ENCODE measurements around the gene NFATC2IP. TPM values are rescaled to one million over a fixed set of nuclear protein-coding genes. Genes with fewer than 3 reads are reported as not detected.
"Not testable (repeated sequence)": the region's sequence is repeated elsewhere in the genome, so short reads cannot be mapped to it uniquely, and the experiment has no call there.

Gene NFATC2IP
- polyA plus RNA-seq, 4 donors = 27.5 to 65.1 (median 40.5) TPM

DNA sequence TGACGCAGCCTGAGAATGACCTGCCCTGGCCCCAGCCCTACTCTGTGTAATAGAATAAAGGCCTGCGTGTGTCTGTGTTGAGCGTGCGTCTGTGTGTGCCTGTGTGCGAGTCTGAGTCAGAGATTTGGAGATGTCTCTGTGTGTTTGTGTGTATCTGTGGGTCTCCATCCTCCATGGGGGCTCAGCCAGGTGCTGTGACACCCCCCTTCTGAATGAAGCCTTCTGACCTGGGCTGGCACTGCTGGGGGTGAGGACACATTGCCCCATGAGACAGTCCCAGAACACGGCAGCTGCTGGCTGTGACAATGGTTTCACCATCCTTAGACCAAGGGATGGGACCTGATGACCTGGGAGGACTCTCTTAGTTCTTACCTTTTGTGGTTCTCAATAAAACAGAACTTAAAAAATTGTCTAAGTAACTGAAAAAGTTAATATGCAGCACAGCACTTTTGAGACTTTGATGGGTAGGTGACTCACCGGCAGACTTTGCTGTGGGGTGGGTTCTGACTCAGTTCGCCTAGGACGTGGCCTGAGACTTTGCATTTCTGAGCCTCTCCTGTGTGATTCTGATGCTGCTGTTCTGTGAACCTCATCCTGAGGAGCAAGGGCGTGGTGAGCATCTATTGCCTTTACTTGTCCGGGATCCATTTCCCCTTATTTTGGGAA, 39.8 kb downstream of the NFATC2IP start:
- DNase-seq (ENCODE audit: low read depth in 4 of 4, low spot score in 3 of 4) = no peak

DNA sequence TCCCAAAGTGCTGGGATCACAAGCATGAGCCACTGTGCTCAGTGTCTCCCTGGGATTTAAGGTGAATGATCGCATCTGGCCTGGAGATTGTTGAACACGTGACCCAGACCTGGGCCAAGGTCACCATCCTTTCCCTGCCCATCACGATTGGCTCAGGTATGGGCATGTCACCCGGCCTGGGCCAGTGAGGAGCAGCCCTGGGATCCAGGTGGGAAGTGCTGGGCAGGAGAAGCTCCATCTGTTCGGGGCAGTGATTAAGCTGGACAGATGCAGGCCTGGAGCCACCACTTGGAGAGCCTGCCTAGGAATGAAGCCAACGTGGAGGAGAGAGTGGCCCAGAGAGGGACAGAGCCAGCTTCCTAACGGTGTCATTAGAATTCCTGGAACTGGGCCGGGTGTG, 41.0 kb downstream of the NFATC2IP start:
- no peak for DNase-seq (ENCODE audit: low read depth in 4 of 4, low spot score in 3 of 4)

DNA sequence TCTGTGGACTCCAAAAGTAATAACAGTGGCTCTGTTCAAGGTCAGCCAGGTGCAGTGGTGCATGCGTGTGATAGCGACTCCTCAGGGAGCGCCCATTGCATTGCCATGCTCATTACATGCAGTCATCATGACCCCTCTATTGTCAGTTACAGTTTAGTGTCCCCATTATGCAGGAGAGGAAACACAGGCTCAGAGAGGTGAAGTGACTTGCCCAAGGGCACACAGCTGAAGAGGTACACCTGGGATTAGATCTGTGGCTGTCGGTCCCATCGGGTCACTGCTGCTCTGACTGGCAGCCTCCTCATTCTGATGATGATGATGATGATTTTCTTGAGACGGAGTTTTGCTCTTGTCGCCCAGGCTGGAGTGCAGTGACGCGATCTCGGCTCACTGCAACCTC, 41.8 kb downstream of the NFATC2IP start:
- no peak for DNase-seq (ENCODE audit: low read depth in 4 of 4, low spot score in 3 of 4)

DNA sequence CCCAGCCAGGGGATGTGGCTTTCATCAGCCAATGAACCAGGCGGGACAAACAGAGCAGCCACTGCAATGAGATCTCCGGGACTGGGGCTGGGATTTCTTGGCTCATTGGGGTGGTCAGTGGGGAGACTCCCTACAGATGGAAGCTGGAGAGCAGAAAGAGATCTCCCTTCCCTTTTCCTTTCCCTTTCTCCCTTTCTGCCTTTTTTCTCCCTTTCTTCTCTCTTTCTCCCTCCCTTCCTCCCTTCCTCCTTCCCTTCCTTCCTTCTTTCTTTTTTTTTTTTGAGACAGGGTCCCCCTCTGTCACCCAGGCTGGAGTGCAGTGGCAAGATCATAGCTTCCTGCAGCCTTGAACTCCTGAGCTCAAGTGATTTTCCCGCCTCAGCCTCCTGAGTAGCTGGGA, 48.1 kb downstream of the NFATC2IP start:
- no peak for DNase-seq (ENCODE audit: low read depth in 4 of 4, low spot score in 3 of 4)

DNA sequence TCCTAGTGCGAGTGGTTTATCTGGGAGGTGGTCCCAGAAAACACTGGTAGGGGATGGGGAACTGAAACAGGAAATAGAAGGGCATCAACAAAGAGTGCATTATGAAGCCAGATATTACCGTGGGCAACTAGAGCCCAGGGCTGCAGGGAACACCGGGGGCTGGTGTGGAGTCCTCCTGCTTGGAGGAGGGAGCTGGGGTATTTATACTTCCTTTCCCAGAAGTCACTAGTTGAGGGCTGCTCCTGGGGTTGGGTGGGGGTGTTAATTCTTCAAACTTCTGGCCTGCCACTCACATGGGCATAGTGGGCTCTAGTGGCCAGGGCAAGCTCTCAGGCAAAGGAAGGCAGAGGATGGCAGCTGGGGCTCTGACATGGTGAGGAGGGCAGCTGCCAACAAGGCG, 48.8 kb downstream of the NFATC2IP start:
- no peak for DNase-seq (ENCODE audit: low read depth in 4 of 4, low spot score in 3 of 4)

GRCh38 chr16:29000019-29000418, 49.3 kb downstream of the NFATC2IP start:
- no peak for DNase-seq (ENCODE audit: low read depth in 4 of 4, low spot score in 3 of 4)

DNA sequence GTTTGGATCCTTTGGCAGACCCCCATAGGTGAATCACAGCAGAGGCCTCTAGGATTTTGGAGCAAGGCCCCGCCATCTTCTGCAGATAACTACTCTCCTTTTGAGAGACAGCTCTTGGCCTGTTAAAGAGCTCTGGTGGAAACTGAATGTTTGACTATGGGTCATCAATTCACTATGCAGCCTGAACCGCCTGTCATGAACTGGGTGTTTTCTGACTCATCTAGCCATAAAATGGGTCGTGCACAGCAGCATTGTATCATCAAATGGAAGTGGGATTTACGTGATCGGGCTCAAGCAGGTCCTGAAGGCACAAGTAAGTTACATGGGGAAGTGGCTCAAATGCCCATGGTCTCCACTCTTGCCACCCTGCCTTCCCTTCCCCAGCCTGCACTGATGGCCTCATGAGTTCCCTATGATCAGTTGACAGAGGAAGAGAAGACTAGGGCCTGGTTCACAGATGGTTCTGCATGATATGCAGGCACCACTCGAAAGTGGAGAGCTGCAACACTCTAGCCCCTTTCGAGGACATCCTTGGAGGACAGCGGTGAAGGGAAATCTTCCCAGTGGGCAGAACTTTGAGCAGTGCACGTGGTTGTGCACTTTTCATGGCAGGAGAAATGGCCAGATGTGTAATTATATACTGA, 53.9 kb downstream of the NFATC2IP start:
- DNase-seq (ENCODE audit: low read depth in 4 of 4, low spot score in 3 of 4) = not testable (repeated sequence)

DNA sequence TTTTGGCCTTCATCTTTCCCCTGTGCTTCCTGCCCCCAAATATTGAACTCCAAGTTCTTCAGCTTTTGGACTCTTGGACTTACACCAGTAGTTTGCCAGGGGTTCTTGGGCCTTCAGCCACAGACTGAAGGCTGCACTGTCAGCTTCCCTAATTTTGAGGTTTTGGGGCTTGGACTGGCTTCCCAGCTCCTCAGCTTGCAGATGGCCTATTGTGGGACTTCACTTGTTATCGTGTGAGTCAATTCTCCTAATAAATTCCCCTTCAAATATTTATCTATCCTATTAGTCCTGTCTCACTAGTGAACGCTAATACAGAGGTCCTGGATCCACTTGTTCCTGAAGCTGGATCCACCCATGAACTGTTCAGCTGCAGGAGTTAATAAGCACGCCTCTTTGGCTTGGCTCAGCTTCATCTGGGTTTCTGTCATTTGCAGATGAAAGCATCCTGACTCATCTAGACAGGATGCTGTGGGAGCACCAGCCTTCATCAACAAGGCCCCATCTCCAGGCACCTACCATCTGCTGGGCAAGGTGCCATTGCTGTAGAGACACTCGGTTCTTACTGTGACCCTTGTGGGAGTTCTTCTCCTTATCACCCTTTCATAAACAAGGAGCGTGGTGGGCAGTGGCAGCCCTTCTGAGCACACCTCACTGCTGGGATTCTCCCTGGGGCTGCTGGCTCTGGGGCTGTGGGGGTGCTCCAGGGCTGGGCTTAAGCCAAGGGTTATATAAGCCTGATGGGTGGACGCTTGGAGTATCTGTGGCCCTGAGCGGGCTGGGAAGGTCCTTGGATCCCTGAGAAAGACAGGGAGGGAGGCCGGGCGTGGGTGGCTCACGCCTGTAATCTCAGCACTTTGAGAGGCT, 57.2 kb downstream of the NFATC2IP start:
- no peak for DNase-seq (ENCODE audit: low read depth in 4 of 4, low spot score in 3 of 4)

DNA sequence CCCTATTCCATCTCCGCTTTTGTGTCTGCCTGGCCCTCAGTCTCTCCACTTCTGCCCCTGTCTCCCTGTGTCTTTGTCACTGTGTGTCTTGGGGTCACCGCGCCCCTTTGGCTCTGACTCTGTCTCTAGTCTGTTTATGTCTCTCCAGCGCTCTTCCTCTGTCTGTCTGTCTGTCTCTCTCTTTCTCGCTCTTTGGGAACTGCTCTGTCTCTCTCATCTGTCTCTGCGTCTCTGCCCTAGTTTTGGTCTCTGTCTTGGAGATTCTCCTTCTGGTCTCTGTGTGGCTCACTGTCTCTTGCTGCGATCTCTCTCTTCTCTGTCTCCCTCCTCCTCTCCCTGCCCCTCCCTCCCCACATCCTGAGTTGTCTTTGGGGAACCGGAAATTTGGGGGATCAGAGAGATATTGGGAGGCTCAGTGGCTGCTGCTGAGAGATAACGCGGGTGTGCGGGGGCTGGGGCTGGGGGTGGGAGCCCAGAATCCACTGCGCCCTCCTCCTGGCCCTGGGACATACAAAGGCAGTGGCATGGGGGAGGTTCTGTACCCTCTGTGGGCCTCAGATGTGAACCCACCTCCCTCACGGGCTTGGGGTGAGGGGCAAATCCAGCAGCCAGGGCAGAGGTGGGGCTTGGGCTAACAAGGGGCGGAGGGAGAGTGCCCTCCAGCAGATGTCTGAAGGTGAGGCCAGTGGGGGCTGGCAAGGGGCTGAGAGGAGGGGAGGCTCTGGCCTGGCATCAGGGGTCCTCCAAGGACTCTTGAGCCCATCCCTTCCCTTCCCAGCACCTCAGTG, 58.5 kb downstream of the NFATC2IP start:
- no peak for DNase-seq (ENCODE audit: low read depth in 4 of 4, low spot score in 3 of 4)

DNA sequence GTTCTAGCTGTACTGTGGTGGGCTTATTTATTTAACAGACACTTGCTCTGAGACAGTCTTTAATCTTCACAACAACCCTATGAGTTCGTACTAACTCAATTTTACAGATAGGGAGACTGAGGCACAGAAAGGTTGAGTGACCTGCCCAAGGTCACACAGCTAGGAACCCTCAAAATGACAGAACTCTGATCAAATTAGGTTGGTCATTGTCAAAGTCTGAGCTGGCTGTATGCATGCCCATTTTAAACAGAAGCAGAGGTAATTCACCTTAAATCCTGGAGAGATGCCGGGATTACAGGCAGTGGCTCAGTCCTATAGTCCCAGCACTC, 59.1 kb downstream of the NFATC2IP start:
- DNase-seq (ENCODE audit: low read depth in 4 of 4, low spot score in 3 of 4) = no peak

- no peak for DNase-seq (ENCODE audit: low read depth in 4 of 4, low spot score in 3 of 4)
Observed at GRCh38 chr16:29011112-29011511, 60.4 kb downstream of the NFATC2IP start.

DNA sequence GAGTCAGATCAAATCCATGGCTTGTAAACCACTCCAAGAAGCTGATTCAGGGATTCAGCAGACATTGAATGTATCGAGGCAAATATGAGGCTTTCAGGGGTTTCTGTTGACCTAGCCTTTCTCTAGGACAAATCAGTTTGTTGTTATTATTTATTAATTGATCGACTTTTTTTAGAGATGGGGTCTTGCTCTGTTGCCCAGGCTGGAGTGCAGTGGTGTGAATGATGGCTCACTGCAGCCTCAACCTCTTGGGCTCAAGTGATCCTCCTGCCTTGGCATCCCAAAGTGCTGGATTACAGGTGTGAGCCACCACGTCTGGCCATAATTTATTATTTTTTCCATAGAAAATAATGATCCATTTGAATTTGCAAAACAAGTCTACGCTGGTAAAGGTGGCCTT, 61.1 kb downstream of the NFATC2IP start:
- DNase-seq (ENCODE audit: low read depth in 4 of 4, low spot score in 3 of 4) = no peak

DNA sequence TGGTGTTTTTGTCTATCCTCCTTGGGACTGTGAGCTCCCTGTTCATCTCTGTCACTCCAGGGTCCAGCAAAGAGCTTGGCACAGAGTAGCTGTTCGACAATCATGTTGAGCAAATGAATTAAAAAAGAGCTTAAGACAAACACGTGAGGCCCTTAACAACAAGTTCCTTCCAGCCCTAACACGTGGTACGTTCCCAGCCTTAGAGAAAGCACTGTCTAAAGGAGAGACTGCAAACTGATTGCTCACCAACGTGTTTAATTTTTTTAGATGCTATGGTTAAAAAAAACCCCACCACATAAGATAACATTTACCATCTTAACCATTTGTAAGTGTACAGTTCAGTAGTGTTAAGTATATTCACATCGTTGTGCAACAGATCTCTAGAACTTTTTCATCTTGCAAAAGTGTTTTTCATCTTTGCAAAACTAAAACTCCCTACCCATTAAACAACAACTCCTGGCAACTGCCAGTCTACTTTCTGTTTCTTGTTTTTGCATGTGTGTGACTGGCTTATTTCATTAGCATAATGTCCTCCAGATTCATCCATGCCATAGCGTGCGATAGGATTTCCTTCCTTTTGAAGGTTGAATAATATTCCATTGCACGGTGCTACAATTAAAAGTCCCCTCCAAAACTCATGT, 62.3 kb downstream of the NFATC2IP start:
- DNase-seq (ENCODE audit: low read depth in 4 of 4, low spot score in 3 of 4) = no peak

DNA sequence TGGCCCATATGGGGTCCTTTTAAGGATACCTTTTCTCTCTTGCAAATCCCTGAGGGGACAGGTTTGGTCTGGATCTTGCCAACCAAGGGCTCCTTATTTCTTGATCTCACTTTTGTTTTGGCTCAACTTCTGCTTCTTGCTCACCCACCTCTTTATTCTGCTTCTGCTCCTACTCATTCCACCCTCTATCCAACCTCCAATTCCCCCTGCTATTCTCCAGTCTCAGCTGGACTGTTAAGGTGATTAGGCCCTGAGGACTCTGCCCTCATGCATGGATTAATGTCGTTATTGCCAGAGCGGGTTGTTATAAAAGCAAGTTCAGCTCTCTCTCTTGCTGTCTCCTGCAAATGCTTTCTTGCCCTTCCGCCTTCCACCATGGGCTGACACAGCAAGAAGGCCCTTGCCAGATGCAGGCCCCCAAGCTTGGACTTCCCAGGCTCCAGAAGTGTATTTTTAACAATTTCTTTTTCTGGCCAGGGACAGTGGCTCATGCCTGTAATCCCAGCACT, 63.9 kb downstream of the NFATC2IP start:
- no peak for DNase-seq (ENCODE audit: low read depth in 4 of 4, low spot score in 3 of 4)

Other genes starting within 250 kb of the NFATC2IP start
- gene EIF3C, start 239.5 kb upstream of the NFATC2IP start, polyA plus RNA-seq (ENCODE audit: insufficient read length in 4 of 4) = 100 to 1,000 TPM; 373 to 630 (median 499) TPM
- 1 to 10 TPM in 3 of 4 donors, under 1 TPM in 1; 0.70 to 3.8 (median 1.9) TPM for gene NPIPB9, start 199.2 kb upstream of the NFATC2IP start, polyA plus RNA-seq (ENCODE audit: insufficient read length in 4 of 4)
- gene ATXN2L, start 127.9 kb upstream of the NFATC2IP start, polyA plus RNA-seq (ENCODE audit: insufficient read length in 4 of 4) = 100 to 1,000 TPM in 2 of 4 donors, 10 to 100 TPM in 2; 88.4 to 148 (median 100) TPM
- gene TUFM, start 104.6 kb upstream of the NFATC2IP start, polyA plus RNA-seq (ENCODE audit: insufficient read length in 4 of 4) = 100 to 1,000 TPM; 113 to 227 (median 198) TPM
- 10 to 100 TPM; 58.4 to 92.1 (median 62.9) TPM for gene SH2B1, start 87.1 kb upstream of the NFATC2IP start, polyA plus RNA-seq (ENCODE audit: insufficient read length in 4 of 4)
- gene ATP2A1, start 72.4 kb upstream of the NFATC2IP start, polyA plus RNA-seq (ENCODE audit: insufficient read length in 4 of 4) = 1 to 10 TPM; 2.5 to 6.4 (median 3.3) TPM
- 10 to 100 TPM; 15.7 to 34.4 (median 17.6) TPM for gene RABEP2, start 25.7 kb upstream of the NFATC2IP start, polyA plus RNA-seq (ENCODE audit: insufficient read length in 4 of 4)
- gene CD19, start 19.0 kb upstream of the NFATC2IP start, polyA plus RNA-seq (ENCODE audit: insufficient read length in 4 of 4) = 1 to 10 TPM; 1.3 to 5.3 (median 3.7) TPM
- gene SPNS1, start 23.8 kb downstream of the NFATC2IP start, polyA plus RNA-seq (ENCODE audit: insufficient read length in 4 of 4) = 10 to 100 TPM; 27.3 to 57.9 (median 37.7) TPM
- gene LAT, start 34.1 kb downstream of the NFATC2IP start, polyA plus RNA-seq (ENCODE audit: insufficient read length in 4 of 4) = 1 to 10 TPM; 4.7 to 9.9 (median 5.9) TPM